A549 (cell line): Measurements from ENCODE around the gene SIK3.

Experiments used
- CEBPB ChIP-seq, 2 experiments: fragments of >200 bp in 1 of 2; sonication (Bioruptor Twin) in 1 of 2; formaldehyde crosslinking in 1 of 2; IDR thresholded peaks; 2 replicates each; pipeline ENCODE4 v1.6.1; 2012 to 2016
- RNF2 ChIP-seq: fragments of 200-600 bp; sonication (generic); IDR thresholded peaks from 2 replicates; pipeline ENCODE4 v1.6.1; 2016; ENCODE audit warnings: low read depth, mild to moderate bottlenecking, antibody characterized with exemption, moderate library complexity, borderline replicate concordance
- SMC3 ChIP-seq: fragments of >200 bp; sonication (Bioruptor Twin); formaldehyde crosslinking; IDR thresholded peaks from 3 replicates; pipeline ENCODE4 v1.6.1; 2018; ENCODE audit warnings: inconsistent platforms
- TP53 ChIP-seq: fragments of 250-450 bp; sonication (Bioruptor Pico); IDR thresholded peaks from 2 replicates; pipeline ENCODE4 v1.5.0; 2021; ENCODE audit warnings: mild to moderate bottlenecking, moderate library complexity

DNA sequence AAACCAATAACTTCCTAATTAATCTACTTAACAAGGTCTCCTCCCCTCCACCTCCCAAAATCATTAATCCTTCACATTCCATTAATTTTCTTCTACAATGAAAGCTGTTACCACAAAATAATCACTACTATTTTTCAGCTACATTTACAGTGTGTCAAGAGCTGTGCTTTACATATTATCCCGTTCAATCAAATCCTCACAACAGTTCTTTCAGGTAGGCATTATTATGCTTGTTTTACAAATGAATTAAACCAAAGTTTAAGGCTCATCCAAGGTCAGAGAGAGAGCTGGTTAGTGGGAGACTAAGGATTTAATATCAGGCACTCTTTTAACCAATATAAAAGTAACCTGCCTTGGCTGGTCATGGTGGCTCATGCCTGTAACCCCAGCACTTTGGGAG, 107.4 kb downstream of the SIK3 start:
- TF ChIP-seq SMC3 (no peak), RNF2 (no peak), TP53 (no peak), CEBPB (IDR thresholded peaks at IDR 0.05) (no peak)
